Measurements from ENCODE around the gene UBASH3A. TPM values are rescaled to one million over a fixed set of nuclear protein-coding genes. Genes with fewer than 3 reads are reported as not detected.

The UBASH3A gene
- total and polyA plus RNA-seq, 2 experiments from 2014 or later = not detected

DNA sequence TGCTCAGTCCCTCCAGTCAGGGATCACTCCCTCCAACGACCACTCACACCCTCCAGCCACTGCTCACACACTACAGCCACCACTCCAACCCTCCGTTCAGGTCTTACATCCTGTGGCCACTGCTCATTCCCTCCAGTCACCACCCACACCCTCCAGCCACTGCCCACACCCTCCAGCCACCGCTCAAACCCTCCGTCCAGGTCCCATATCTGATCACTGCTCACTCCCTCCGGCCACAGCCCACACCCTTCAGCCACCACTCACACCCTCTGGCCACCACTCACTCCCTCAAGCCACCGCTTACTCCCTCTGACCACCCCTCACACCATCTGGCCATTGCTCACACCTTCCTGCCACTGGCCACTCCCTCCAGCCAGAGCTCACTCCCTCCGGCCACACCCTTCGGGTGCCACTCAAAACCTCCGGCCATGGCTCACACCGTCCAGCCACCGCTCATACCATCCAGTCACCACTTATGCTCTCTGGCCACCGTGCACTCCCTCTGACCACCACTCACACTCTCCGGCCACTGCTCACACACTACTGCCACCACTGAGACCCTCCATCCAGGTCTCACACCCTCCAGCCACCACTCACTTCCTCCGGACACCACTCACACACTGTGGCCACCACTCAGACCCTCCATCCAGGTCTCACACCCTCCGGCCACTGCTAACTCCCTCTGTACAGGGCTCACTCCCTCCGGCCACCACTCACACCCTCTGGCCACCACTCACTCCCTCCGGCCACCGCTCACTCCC lies 32.6 kb upstream of the UBASH3A start:
- no peak for DNase-seq (ENCODE audit: low read depth in 1 of 2, low spot score in 1 of 2)
- TF ChIP-seq CTCF (IDR thresholded peaks at IDR 0.05; ENCODE audit: low read depth, low read length) = no peak
- no peak overlapping the region for H3K27ac ChIP-seq
- H3K4me3 ChIP-seq = no peak overlapping the region
- peaks cover 16% of the 10 kb centered on the region for H3K27me3 ChIP-seq
- H3K4me1 ChIP-seq (ENCODE audit: low read depth) = no peaks in the 10 kb centered on the region
- H3K9me3 ChIP-seq (ENCODE audit: low read depth) = no peaks in the 10 kb centered on the region
- H3K36me3 ChIP-seq = no peaks in the 10 kb centered on the region

GRCh38 chr21:42373196-42373907 lies 30.4 kb upstream of the UBASH3A start:
- no peak overlapping the region for H3K4me3 ChIP-seq
- TF ChIP-seq CTCF (IDR thresholded peaks at IDR 0.05; ENCODE audit: low read depth, low read length) = no peak
- no peak overlapping the region for H3K27ac ChIP-seq
- no peaks in the 10 kb centered on the region for H3K9me3 ChIP-seq (ENCODE audit: low read depth)
- H3K4me1 ChIP-seq (ENCODE audit: low read depth) = no peaks in the 10 kb centered on the region
- H3K27me3 ChIP-seq = peaks cover 16% of the 10 kb centered on the region
- no peak for DNase-seq (ENCODE audit: low read depth in 1 of 2, low spot score in 1 of 2)
- H3K36me3 ChIP-seq = no peaks in the 10 kb centered on the region

- TF ChIP-seq CTCF (IDR thresholded peaks at IDR 0.05; ENCODE audit: low read depth, low read length) = no peak
- H3K27ac ChIP-seq = no peak overlapping the region
- no peak for DNase-seq (ENCODE audit: low read depth in 1 of 2, low spot score in 1 of 2)
These were observed 29.7 kb upstream of the UBASH3A start for GRCh38 chr21:42373908-42374455.

GRCh38 chr21:42374457-42374856 lies 29.2 kb upstream of the UBASH3A start:
- H3K4me1 ChIP-seq (ENCODE audit: low read depth) = no peaks in the 10 kb centered on the region
- no peak for DNase-seq (ENCODE audit: low read depth in 1 of 2, low spot score in 1 of 2)
- no peak overlapping the region for H3K27ac ChIP-seq
- H3K36me3 ChIP-seq = no peaks in the 10 kb centered on the region
- no peaks in the 10 kb centered on the region for H3K9me3 ChIP-seq (ENCODE audit: low read depth)
- no peak for TF ChIP-seq CTCF (IDR thresholded peaks at IDR 0.05; ENCODE audit: low read depth, low read length)
- H3K27me3 ChIP-seq = peaks cover 16% of the 10 kb centered on the region
- no peak overlapping the region for H3K4me3 ChIP-seq

More at GRCh38 chr21:42373908-42374455, 29.7 kb upstream of the UBASH3A start:
- Histone ChIP-seq H3K4me1 (ENCODE audit: low read depth) (no peaks in the 10 kb centered on the region), H3K27me3 (peaks cover 16% of the 10 kb centered on the region), H3K36me3 (no peaks in the 10 kb centered on the region), H3K9me3 (ENCODE audit: low read depth) (no peaks in the 10 kb centered on the region), H3K4me3 (no peak overlapping the region)

DNA sequence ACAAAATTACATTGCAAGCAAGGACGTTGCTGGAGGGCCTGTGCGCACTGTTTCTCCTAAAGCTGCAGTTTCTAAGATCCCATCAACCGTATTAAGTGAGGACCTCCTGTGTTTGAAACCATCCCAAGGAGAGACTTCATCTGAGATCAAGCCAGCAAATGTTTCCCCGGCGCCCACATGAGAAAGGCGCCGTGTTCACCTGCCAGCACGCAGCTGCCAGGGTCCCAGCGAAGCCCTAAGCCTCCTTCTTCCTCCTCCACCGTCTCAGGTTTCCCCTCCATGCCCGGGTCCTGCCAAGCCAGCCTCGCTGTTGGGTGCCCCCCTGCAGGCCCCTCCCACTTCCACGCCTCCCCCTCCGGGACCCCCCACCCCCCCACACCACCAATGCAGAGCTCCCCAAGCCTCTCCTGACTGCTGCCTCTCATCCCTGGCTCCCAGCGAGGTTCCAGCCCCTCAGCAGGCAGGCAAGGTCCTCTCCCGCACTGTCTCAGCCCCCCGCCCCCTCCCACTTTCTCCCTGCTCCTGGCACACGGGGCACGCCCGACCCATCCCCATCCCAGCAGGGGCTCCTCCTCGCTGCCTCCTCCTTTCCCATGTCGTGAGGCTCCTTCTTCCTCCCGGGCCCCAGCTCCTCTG lies 28.7 kb upstream of the UBASH3A start:
- Histone ChIP-seq H3K4me3 (no peak overlapping the region), H3K27ac (no peak overlapping the region), H3K36me3 (no peaks in the 10 kb centered on the region), H3K27me3 (peaks cover 16% of the 10 kb centered on the region), H3K9me3 (ENCODE audit: low read depth) (no peaks in the 10 kb centered on the region), H3K4me1 (ENCODE audit: low read depth) (no peaks in the 10 kb centered on the region)
- TF ChIP-seq CTCF (IDR thresholded peaks at IDR 0.05; ENCODE audit: low read depth, low read length) = no peak
- no peak for DNase-seq (ENCODE audit: low read depth in 1 of 2, low spot score in 1 of 2)

All from cardiac muscle cell (in vitro differentiated cells and primary cell).